HG03354 (cell line): Measurements from ENCODE around the gene C1orf115.
"Not testable (repeated sequence)": the region's sequence is repeated elsewhere in the genome, so short reads cannot be mapped to it uniquely, and the experiment has no call there.

Experiments
- ATAC-seq: cut with Tn5 transposase; IDR thresholded peaks from one replicate; pipeline ENCODE4 v1.9.1; 2021; ENCODE audit warnings: mild to moderate bottlenecking; ENCODE audit not compliant: unreplicated experiment, poor library complexity, severe bottlenecking

Gene C1orf115

DNA sequence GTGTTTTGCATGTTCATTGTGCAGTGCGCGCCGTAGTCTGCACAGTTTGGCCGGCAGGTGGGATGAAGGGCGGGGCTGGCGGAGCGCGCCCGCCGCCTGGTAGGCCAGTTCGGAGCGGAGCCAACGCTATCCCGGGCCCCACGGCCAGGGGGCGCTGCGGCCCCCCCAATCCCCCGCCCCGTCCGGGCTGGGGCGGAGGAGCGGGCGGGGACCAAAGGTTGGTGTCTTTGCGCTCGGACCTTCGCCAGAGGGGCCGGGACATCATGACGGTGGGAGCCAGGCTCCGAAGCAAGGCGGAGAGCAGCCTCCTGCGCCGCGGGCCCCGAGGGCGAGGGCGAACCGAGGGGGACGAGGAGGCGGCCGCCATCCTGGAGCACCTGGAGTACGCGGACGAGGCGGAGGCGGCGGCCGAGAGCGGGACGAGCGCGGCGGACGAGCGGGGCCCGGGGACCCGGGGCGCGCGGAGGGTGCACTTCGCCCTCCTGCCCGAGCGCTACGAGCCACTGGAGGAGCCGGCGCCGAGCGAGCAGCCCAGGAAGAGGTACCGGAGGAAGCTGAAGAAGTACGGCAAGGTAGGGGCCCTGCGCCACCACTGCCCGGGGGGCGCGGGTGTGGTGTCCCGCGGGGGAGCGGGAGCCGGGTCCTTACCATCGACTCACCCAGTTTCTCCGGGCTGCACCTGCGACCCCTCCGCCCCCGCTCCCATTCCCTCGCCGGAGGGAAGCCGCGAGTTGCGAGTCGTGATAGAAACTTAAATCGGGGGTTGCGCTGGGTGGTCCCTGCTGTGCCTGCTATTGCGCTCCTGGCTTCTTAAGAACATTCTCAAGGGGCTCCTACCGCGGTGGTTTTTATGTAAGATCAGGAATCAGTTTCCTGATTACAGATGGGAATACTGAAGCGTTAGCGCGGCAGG lies at the start of gene C1orf115:
Gene C1orf115 (plus strand): TSS at position 224 of the 913 bp plus-strand sequence. CDS start 40 bp downstream, at position 264.
- ATAC-seq = peak; percentile 95

GRCh38 chr1:220642285-220642684 lies 47.9 kb upstream of the C1orf115 start:
- ATAC-seq = no peak

DNA sequence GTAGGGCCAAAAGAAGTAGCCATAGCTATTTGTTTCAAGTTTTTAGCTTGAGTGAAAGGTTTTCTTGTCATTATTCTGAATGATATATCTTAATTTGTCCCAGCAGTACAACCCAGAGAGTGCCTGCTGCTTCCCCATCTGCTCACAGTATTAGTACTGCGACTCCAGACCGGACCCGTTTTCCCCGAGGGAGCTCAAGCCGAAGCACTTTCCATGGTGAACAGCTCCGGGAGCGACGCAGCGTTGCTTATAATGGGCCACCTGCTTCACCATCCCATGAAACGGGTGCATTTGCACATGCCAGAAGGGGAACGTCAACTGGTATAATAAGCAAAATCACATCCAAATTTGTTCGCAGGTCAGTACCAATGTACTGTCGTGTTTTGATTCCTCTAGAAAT lies 37.2 kb upstream of the C1orf115 start:
- ATAC-seq = no peak

- ATAC-seq = peak; percentile 91
These were observed 34.7 kb upstream of the C1orf115 start for GRCh38 chr1:220655509-220655908.

DNA sequence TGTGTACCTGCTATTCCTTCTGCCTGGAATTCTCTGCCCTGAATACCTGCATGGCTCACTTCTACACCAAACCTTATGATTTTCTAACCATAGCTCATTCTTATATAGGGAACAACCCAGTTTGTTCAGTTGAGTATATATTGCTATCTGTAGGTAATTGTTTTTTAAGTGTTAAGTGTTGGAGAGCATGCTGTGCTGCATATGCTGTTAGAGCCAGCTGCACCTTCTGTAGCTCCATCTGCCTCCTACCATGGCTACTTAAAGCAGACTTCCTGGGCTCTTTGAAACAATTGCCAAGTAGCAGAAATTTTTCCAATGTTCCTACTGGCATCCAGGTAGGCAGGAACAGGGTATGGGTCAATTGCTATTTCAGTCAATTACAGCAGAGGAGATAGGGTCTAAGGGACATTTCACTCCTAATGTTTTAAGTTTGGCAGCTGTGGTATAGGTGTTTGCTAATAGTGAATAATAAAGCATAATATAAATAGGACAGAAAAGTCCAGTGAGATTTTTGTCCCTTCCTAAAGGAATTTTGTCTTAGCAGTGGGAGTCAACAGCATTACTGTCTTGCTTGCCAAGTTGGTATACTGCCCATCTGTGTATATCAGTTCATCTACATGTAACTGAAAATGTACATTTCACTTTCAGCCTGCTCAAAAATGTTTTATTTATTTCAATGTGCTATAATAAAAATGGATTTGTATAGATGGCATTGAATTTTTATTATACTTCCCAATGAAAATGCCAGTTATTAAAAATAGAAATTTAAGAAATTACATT lies 34.0 kb upstream of the C1orf115 start:
- peak; percentile 14 for ATAC-seq

GRCh38 chr1:220666349-220666748 lies 23.8 kb upstream of the C1orf115 start:
- no peak for ATAC-seq

DNA sequence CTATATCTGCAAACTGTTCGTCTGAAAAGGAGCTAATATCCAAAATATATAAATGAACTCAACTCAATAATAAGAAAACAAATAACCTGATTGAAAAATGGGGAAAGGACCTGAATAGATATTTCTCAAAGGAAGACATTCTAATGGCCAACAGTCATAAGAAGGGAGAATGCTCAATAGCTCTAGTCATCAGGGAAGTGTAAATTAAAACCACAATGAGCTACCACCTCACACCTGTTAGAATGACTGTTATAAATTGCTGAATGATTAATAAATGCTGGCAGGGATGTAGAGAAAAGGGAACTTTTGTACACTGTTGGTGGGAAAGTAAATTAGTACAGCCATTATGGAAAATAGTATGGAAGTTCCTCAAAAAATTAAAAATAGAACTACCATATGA lies 21.2 kb upstream of the C1orf115 start:
- no peak for ATAC-seq

DNA sequence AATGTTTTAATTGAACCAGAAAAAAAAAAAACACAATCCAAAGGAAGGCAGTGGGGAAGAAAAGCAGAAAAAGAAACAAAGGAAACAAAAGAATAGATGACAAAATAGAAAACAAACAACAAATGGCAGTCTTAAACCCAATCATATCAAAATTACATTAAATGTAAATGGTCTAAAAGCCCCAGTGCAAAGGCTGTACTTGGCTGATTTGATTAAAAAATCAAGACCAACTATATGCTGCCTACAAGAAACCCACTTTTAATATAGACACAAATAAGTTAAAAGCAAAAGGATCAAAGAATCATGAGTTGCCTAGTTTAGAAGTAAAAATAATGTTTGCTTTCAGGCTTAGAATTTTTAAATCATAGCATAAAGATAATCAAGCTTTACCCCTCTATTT lies 19.8 kb upstream of the C1orf115 start:
- no peak for ATAC-seq

DNA sequence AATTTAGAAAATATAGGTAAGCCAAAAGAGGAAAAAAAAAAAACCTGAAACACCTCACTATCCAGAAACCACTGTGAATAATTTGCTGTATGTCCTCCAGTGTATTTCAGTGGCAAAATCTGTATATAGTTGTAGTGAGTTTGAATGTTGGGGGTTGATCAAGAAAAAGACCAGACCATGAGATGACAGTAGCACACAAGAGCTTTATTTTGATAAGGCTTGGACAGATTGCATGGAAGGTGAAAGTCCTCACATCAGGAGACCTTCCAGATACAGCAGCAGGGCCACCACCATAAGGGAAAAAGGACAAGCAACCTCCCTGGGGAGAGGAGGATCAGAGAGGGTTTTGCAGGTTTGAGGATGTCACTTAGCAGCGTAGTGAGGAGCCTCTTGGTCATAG lies 16.2 kb upstream of the C1orf115 start:
- ATAC-seq = no peak

GRCh38 chr1:220677251-220677650 lies 12.9 kb upstream of the C1orf115 start:
- no peak for ATAC-seq

DNA sequence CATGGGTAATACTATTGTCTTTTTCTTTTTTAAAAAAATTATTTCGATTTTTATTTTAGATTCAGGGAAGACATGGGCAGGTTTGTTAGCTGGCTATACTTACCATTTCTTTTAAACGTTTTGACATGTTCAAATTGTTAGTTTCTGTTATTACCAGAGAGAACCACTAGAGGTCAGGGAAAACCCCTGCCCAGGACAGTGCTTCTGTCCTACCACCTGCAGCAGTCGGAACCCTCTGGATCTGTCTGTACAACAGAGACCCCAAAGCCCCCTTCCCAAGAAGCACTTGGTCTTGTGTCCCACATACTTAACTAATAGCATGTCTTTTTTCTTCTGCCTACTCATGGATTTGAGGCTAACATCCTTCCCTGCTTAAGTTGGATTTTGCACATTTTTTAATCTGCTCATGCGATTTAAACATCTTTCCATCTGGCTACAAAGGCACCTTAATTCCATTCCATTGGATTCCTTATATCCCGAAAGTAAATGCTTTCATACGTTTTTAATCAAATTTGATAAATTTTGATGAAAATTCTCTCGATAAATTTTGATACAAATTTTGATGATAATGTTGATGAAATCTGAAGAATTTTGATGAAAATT lies 10.0 kb upstream of the C1orf115 start:
- peak; percentile 96 for ATAC-seq

DNA sequence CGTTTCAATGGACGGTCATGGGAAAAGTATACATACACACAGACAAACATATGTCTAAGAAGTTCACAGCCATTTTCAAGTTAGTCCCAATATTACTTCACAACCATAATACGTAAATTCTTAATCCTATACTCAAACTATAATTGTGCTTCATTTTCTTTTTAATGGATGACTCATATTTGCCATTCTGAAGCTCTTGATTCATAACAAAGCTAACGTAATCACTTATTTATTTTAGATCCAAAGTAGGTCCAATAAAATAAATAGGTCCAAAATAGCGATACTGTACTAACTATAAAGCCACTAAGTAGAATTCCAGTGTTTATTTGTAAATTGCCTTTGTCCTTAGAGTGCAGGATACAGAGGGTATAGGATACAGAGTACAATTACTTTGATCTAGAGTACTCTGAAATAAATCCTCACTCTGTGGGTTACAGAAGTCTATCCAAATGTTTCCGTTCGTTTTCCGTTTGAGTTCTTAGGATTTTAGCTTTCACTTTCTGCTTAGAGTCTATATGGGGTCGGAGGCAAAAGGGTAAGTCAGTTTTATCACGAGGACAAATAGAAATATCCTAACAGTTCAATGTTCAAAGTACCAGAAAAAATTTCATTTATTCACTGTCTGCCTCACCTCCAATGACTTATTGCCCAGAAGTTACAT lies 8.8 kb upstream of the C1orf115 start:
- ATAC-seq = no peak

DNA sequence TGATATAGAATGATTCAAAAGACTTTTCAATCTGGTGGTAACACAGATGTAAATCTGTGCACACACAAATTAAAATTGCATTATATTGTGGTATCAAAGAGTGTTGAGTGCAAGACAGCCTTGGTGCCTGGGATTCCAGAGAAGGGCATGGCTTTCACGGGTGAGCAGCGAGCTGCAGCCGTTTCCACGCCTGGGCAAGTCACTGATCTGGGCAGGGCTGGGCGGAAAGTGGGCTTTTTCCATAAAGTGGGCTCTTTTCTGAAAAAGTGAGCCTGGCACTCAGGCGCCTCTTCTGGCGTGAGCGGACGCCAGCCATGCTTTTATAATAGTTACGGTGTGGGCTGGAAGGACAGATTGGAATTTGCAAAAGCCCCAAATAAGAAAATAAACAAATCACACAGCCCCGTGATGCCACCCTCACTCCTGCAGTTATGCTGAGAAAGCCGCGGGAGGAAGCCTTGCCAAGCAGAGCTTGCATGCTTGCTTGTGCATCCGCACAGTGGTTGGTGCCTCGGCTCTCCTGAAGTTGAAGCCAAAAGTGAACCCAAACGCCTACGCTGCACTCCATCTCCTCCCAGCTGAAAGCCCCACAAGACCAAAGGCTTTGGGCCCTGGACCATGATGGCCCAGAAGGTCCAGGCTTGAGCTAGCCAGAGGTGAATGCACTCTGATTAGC lies 7.1 kb upstream of the C1orf115 start:
- ATAC-seq = no peak

GRCh38 chr1:220683716-220684115 lies 6.4 kb upstream of the C1orf115 start:
- ATAC-seq = not testable (repeated sequence)

DNA sequence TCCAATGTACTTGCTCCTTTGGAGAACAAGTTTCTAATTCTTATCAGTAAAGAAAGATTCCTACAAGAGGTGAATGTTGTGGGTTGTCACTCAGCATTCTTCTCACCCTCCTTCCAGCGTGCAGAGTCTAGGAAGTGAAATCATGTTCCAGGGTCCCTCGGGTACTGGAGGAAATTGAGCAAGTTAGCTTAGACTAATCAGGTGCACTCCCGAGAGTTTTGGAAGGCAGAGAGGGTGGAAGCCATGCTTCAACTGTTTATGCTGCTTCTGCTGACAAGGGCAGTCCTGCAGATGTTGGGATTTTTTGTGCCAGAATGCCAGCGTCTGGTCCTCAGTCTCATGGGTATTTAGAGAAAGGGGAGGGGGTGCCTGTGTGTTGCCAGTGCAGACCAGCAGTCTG lies 5.3 kb upstream of the C1orf115 start:
- ATAC-seq = no peak

DNA sequence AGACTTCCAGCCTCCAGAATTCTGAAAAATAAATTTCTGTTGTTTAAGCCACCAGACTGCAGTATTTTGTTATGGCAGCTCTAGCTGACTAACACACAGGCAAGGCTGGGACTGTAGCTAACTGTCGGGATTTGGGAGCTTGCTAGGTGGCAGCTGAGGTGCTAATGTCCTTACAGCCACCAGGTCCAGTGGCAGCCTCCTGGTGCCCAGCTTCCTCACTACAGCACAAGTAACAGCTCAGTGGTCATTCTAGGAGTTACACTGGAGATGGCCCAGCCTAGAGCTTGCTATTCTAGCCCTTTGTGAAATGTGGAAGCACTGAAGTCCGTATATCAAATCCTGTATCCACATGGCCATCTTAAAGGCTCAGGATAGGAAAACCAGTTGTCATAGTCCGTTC lies 4.3 kb upstream of the C1orf115 start:
- ATAC-seq = no peak

GRCh38 chr1:220687809-220688208 lies 2.4 kb upstream of the C1orf115 start:
- ATAC-seq = no peak

DNA sequence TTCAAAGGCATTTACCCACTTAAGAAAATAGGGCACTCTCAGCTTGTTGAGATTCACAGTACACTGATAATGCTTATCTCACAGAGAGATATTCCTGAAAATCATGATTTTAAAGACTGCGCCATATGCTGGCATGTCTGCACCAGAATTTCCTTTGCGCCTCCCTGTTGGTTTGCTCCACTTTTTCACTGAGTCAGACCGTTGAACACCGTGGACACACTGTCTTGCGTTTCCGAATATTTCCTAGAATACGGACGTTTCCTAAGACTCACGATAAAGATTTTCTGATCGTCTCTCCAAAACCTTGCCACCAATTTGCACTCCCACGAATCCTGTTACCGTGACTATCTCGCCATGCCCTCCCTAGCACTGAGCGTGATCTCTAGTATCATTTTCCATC lies 497 bp upstream of the C1orf115 start:
- no peak for ATAC-seq

DNA sequence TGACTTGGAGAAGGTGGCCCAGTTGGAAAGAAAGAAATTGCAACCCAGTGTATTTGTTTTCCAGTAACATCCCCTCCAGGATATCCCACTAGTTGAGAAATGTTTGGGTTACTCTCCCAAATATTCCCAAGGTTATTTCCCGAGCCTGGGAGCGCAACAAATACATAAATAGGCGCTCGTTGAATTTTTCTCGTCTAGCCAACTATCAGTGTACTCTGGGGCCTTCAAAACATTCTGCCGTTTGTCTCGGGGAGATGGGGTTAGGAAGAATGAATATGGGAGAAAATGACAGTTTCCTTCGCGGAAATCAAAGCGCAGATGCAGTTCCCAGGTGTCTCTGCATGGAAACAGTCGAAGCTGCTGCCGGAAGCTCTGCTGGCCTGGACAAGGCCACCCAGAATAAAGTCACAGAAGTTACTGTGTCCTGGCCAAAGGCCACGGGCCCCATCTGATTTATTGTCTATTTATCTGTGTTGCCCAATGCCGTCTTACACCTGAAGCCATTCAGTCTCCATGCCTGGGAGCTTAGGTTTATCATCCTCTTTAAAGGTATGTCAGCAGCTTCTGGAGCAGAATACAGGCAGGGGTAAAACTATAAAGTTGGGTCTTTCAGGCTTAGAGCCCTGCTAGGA lies 1.0 kb downstream of the C1orf115 start:
- no peak for ATAC-seq
